HepG2 (cell line): Measurements from ENCODE around the gene ATG2A. TPM values are rescaled to one million over a fixed set of nuclear protein-coding genes. Genes with fewer than 3 reads are reported as not detected.

Source experiments
- AHR ChIP-seq: IDR thresholded peaks from 2 replicates; pipeline ENCODE4 v1.6.1; 2018; ENCODE audit warnings: missing genetic modification reagents, missing compliant biosample characterization
- KLF6 ChIP-seq: IDR thresholded peaks from 2 replicates; pipeline ENCODE4 v1.8.0; 2016; ENCODE audit warnings: missing biosample characterization, missing genetic modification reagents
- MAF1 ChIP-seq: sonication (generic); formaldehyde crosslinking; IDR thresholded peaks from 2 replicates; pipeline ENCODE4 v1.5.0; 2020; ENCODE audit warnings: missing genetic modification reagents, borderline replicate concordance
- NAIF1 ChIP-seq: sonication (generic); formaldehyde crosslinking; IDR thresholded peaks from 2 replicates; pipeline ENCODE4 v1.5.0; 2020; ENCODE audit warnings: mild to moderate bottlenecking, missing genetic modification reagents, borderline replicate concordance
- NCOA2 ChIP-seq: sonication (generic); formaldehyde crosslinking; IDR thresholded peaks from 2 replicates; pipeline ENCODE4 v1.8.0; 2022; ENCODE audit warnings: inconsistent platforms
- PCBP1 ChIP-seq: fragments of 200-400 bp; formaldehyde crosslinking; IDR thresholded peaks from 2 replicates; pipeline ENCODE4 v1.6.1; 2017; ENCODE audit warnings: mild to moderate bottlenecking, low read depth, low read length, borderline replicate concordance
- RNF219 ChIP-seq: sonication (generic); formaldehyde crosslinking; IDR thresholded peaks from 2 replicates; pipeline ENCODE4 v1.5.0; 2020; ENCODE audit warnings: mild to moderate bottlenecking, missing genetic modification reagents
- SAFB2 ChIP-seq: sonication (generic); formaldehyde crosslinking; IDR thresholded peaks from 2 replicates; pipeline ENCODE4 v1.5.1; 2020; ENCODE audit warnings: missing genetic modification reagents, low read depth, mild to moderate bottlenecking, borderline replicate concordance
- STAT5B ChIP-seq: sonication (generic); formaldehyde crosslinking; IDR thresholded peaks from 2 replicates; pipeline ENCODE4 v1.4.0; 2020; ENCODE audit warnings: missing genetic modification reagents
- ZNF205 ChIP-seq: IDR thresholded peaks from 2 replicates; pipeline ENCODE4 v1.6.1; 2018; ENCODE audit warnings: missing biosample characterization, missing genetic modification reagents
- ZNF292 ChIP-seq: sonication (generic); formaldehyde crosslinking; IDR thresholded peaks from 2 replicates; pipeline ENCODE4 v1.8.1; 2022; ENCODE audit warnings: mild to moderate bottlenecking, low read depth, missing genetic modification reagents, borderline replicate concordance
- ZNF335 ChIP-seq: sonication (generic); formaldehyde crosslinking; IDR thresholded peaks from 2 replicates; pipeline ENCODE4 v1.4.0; 2020; ENCODE audit warnings: missing genetic modification reagents
- ZSCAN30 ChIP-seq: sonication (generic); formaldehyde crosslinking; IDR thresholded peaks from 2 replicates; pipeline ENCODE4 v1.5.0; 2020; ENCODE audit warnings: mild to moderate bottlenecking, missing genetic modification reagents
- polyA plus RNA-seq, 8 experiments: library from polyadenylated mRNA; depleted of rRNA in 3 of 8; stranded (reverse) in 7 of 8; unstranded in 1 of 8; fragments of >200 nt; fragmentation: Illumina TruSeq in 4 of 8; extraction: Trizol in 4 of 8; gene quantifications; 2 replicates each; pipeline versions ENCODE4 v1.2.1 to v1.2.3, GENCODE V29; 2011 to 2016; ENCODE audit warnings: low read depth in 4 of 8, missing spikeins in 1 of 8, mixed read lengths in 1 of 8; ENCODE audit not compliant: insufficient read depth in 1 of 8
- total RNA-seq, 5 experiments: library from RNA; depleted of rRNA; stranded (reverse); fragments of >200 nt; fragmentation: Illumina TruSeq; extraction: Trizol; gene quantifications; 2 replicates each; pipeline ENCODE4 v1.2.3, GENCODE V29; 2016; ENCODE audit warnings: low read depth in 1 of 5
- TF ChIP-seq, protein P1 (sequence below): sonication (generic); formaldehyde crosslinking; IDR thresholded peaks from 2 replicates; pipeline ENCODE4 v1.5.0; 2020; ENCODE audit warnings: mild to moderate bottlenecking, missing genetic modification reagents
- TF ChIP-seq, protein P2 (sequence below): sonication (generic); formaldehyde crosslinking; IDR thresholded peaks from 2 replicates; pipeline ENCODE4 v1.4.0; 2020; ENCODE audit warnings: missing genetic modification reagents
- TF ChIP-seq, protein P3 (sequence below): sonication (generic); formaldehyde crosslinking; IDR thresholded peaks from 2 replicates; pipeline ENCODE4 v1.8.0; 2022; ENCODE audit warnings: missing genetic modification reagents, mild to moderate bottlenecking, moderate library complexity, borderline replicate concordance
- TF ChIP-seq, protein P4 (sequence below): sonication (generic); formaldehyde crosslinking; IDR thresholded peaks from 2 replicates; pipeline ENCODE4 v1.5.1; 2020; ENCODE audit warnings: missing genetic modification reagents, mild to moderate bottlenecking, borderline replicate concordance

The ATG2A gene
- total and polyA plus RNA-seq, 2 of the 13 experiments (the other 11 are each of a cell fraction or from before 2014, with no cell fraction given) = 6.7 to 8.0 TPM

- TF ChIP-seq, protein P1, sequence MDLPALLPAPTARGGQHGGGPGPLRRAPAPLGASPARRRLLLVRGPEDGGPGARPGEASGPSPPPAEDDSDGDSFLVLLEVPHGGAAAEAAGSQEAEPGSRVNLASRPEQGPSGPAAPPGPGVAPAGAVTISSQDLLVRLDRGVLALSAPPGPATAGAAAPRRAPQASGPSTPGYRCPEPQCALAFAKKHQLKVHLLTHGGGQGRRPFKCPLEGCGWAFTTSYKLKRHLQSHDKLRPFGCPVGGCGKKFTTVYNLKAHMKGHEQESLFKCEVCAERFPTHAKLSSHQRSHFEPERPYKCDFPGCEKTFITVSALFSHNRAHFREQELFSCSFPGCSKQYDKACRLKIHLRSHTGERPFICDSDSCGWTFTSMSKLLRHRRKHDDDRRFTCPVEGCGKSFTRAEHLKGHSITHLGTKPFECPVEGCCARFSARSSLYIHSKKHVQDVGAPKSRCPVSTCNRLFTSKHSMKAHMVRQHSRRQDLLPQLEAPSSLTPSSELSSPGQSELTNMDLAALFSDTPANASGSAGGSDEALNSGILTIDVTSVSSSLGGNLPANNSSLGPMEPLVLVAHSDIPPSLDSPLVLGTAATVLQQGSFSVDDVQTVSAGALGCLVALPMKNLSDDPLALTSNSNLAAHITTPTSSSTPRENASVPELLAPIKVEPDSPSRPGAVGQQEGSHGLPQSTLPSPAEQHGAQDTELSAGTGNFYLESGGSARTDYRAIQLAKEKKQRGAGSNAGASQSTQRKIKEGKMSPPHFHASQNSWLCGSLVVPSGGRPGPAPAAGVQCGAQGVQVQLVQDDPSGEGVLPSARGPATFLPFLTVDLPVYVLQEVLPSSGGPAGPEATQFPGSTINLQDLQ (CRISPR knock-in tag) = no peak
- TF ChIP-seq ZNF335 = no peak
- TF ChIP-seq MAF1 = no peak
- no peak for TF ChIP-seq ZNF205 (CRISPR knock-in tag)
- no peak for TF ChIP-seq RNF219 (CRISPR knock-in tag)
- TF ChIP-seq ZNF292 (CRISPR knock-in tag) = 0 out of 2 replicates have a peak, but pooled peaks have one; percentile 41
- TF ChIP-seq NCOA2 (CRISPR knock-in tag) = peak; percentile 43
- peak; percentile 79; the same call in 1 of the 2 replicates for TF ChIP-seq SAFB2 (CRISPR knock-in tag)
- TF ChIP-seq AHR (CRISPR knock-in tag) = no peak
- no peak for TF ChIP-seq KLF6 (CRISPR knock-in tag)
- TF ChIP-seq, protein P2, sequence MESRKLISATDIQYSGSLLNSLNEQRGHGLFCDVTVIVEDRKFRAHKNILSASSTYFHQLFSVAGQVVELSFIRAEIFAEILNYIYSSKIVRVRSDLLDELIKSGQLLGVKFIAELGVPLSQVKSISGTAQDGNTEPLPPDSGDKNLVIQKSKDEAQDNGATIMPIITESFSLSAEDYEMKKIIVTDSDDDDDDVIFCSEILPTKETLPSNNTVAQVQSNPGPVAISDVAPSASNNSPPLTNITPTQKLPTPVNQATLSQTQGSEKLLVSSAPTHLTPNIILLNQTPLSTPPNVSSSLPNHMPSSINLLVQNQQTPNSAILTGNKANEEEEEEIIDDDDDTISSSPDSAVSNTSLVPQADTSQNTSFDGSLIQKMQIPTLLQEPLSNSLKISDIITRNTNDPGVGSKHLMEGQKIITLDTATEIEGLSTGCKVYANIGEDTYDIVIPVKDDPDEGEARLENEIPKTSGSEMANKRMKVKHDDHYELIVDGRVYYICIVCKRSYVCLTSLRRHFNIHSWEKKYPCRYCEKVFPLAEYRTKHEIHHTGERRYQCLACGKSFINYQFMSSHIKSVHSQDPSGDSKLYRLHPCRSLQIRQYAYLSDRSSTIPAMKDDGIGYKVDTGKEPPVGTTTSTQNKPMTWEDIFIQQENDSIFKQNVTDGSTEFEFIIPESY (CRISPR knock-in tag) = no peak
- TF ChIP-seq, protein P3, sequence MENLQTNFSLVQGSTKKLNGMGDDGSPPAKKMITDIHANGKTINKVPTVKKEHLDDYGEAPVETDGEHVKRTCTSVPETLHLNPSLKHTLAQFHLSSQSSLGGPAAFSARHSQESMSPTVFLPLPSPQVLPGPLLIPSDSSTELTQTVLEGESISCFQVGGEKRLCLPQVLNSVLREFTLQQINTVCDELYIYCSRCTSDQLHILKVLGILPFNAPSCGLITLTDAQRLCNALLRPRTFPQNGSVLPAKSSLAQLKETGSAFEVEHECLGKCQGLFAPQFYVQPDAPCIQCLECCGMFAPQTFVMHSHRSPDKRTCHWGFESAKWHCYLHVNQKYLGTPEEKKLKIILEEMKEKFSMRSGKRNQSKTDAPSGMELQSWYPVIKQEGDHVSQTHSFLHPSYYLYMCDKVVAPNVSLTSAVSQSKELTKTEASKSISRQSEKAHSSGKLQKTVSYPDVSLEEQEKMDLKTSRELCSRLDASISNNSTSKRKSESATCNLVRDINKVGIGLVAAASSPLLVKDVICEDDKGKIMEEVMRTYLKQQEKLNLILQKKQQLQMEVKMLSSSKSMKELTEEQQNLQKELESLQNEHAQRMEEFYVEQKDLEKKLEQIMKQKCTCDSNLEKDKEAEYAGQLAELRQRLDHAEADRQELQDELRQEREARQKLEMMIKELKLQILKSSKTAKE (CRISPR knock-in tag) = no peak
- no peak; the same call in 1 of the 2 replicates for TF ChIP-seq NAIF1 (CRISPR knock-in tag)
- no peak for TF ChIP-seq PCBP1
- no peak for TF ChIP-seq ZSCAN30 (CRISPR knock-in tag)
- TF ChIP-seq, protein P4, sequence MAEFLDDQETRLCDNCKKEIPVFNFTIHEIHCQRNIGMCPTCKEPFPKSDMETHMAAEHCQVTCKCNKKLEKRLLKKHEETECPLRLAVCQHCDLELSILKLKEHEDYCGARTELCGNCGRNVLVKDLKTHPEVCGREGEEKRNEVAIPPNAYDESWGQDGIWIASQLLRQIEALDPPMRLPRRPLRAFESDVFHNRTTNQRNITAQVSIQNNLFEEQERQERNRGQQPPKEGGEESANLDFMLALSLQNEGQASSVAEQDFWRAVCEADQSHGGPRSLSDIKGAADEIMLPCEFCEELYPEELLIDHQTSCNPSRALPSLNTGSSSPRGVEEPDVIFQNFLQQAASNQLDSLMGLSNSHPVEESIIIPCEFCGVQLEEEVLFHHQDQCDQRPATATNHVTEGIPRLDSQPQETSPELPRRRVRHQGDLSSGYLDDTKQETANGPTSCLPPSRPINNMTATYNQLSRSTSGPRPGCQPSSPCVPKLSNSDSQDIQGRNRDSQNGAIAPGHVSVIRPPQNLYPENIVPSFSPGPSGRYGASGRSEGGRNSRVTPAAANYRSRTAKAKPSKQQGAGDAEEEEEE = no peak
- TF ChIP-seq STAT5B (CRISPR knock-in tag) = no peak
Observed at GRCh38 chr11:64934682-64935358, 17.8 kb upstream of the ATG2A start (continued).
